OCI-LY3 (cell line): ENCODE measurements around the gene PTPN1.
A peak's percentile ranks its signal among the peaks of the same experiment; 100 is the strongest.

Experiments used
- H2AFZ ChIP-seq: fragments of 200-600, 300-600 bp; shearing (Covaris generic); 2 replicates; pipeline ENCODE4 v1.6.0; 2014; ENCODE audit warnings: antibody characterized with exemption, low read depth, low read length
- H3K27ac ChIP-seq: fragments of 200-600, 300-600 bp; sonication (generic); 2 replicates; pipeline ENCODE4 v1.5.1; 2014; ENCODE audit warnings: mild to moderate bottlenecking, low read length, moderate library complexity, mixed read lengths
- H3K27me3 ChIP-seq: fragments of 200-600, 300-600 bp; sonication (generic); 2 replicates; pipeline ENCODE4 v1.6.1; 2014; ENCODE audit warnings: low read depth, low read length, mixed read lengths
- H3K36me3 ChIP-seq: fragments of 200-600, 300-600 bp; sonication (generic); replicated peaks from 2 replicates; pipeline ENCODE3; 2014; ENCODE audit warnings: low read depth, low read length, mixed read lengths
- H3K4me1 ChIP-seq: fragments of 300-600, 200-600 bp; sonication (generic); 2 replicates; pipeline ENCODE4 v1.6.1; 2014; ENCODE audit warnings: low read length, mixed read lengths
- H3K4me2 ChIP-seq: fragments of 200-600, 300-600 bp; sonication (generic); 2 replicates; pipeline ENCODE4 v1.6.1; 2014; ENCODE audit warnings: low read length, mixed read lengths
- H3K4me3 ChIP-seq: fragments of 300-600, 200-600 bp; sonication (generic); 2 replicates; pipeline ENCODE4 v1.5.1; 2014; ENCODE audit warnings: antibody characterized with exemption, mild to moderate bottlenecking, low read length, moderate library complexity
- H3K79me2 ChIP-seq: fragments of 300-600, 200-600 bp; shearing (Covaris generic); 2 replicates; pipeline ENCODE4 v1.6.1; 2014; ENCODE audit warnings: mild to moderate bottlenecking, low read length, mixed read lengths
- H3K9ac ChIP-seq: fragments of 300-600, 200-600 bp; shearing (Covaris generic); 2 replicates; pipeline ENCODE4 v1.6.0; 2014; ENCODE audit warnings: mild to moderate bottlenecking, low read length, moderate library complexity
- H3K9me3 ChIP-seq: fragments of 200-600, 300-600 bp; shearing (Covaris generic); 2 replicates; pipeline ENCODE4 v1.6.1; 2014; ENCODE audit warnings: low read length, mixed read lengths; ENCODE audit not compliant: insufficient read depth
- H4K20me1 ChIP-seq: fragments of 200-600, 300-600 bp; sonication (generic); 2 replicates; pipeline ENCODE4 v1.6.1; 2016; ENCODE audit warnings: low read length, mixed read lengths; ENCODE audit not compliant: insufficient read depth
- EZH2phosphoT487 ChIP-seq: fragments of 200-600 bp; shearing (Covaris generic); IDR thresholded peaks from 2 replicates; pipeline ENCODE4 v1.6.1; 2018; ENCODE audit warnings: antibody characterized with exemption, mixed run types, low read depth
- TF ChIP-seq, protein P1 (sequence below): fragments of 200-600, 300-600 bp; sonication (generic); IDR thresholded peaks from 2 replicates; pipeline ENCODE4 v1.5.1; 2014; ENCODE audit warnings: antibody characterized with exemption, low read length, low read depth

Gene PTPN1

DNA sequence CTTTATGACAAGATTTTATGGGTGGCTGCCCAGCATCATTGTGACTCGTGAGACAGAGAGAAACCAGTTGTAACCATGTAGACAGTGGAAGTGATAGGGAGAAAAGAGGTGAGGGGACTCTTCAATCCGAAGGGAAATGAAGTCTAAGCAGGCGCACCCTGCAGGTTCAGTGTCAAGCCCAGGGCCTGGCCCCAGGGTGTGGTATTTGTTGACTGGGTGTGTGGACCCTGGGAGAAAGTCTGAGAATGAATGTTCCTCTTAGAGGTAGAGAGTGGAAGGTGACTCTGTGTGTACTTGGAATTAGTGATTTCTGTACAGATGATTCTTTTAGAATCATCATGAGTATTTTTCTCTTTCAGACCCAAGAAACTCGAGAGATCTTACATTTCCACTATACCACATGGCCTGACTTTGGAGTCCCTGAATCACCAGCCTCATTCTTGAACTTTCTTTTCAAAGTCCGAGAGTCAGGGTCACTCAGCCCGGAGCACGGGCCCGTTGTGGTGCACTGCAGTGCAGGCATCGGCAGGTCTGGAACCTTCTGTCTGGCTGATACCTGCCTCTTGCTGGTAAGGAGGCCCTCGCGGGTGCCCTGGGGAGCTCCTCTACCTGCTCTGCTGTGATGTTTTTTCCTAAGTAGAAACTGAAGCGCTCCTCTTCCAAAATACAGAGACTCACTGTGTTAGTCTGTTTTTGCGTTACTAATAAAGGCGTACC lies 68.0 kb downstream of the PTPN1 start:
- peaks cover 28% of the 10 kb centered on the region for H3K4me1 ChIP-seq
- H3K4me3 ChIP-seq = no peak overlapping the region
- no peak overlapping the region for H2AFZ ChIP-seq
- H3K9ac ChIP-seq = no peak overlapping the region
- no peaks in the 10 kb centered on the region for H3K9me3 ChIP-seq
- H4K20me1 ChIP-seq = peaks cover 83% of the 10 kb centered on the region
- no peak overlapping the region for H3K4me2 ChIP-seq
- TF ChIP-seq, protein P1, sequence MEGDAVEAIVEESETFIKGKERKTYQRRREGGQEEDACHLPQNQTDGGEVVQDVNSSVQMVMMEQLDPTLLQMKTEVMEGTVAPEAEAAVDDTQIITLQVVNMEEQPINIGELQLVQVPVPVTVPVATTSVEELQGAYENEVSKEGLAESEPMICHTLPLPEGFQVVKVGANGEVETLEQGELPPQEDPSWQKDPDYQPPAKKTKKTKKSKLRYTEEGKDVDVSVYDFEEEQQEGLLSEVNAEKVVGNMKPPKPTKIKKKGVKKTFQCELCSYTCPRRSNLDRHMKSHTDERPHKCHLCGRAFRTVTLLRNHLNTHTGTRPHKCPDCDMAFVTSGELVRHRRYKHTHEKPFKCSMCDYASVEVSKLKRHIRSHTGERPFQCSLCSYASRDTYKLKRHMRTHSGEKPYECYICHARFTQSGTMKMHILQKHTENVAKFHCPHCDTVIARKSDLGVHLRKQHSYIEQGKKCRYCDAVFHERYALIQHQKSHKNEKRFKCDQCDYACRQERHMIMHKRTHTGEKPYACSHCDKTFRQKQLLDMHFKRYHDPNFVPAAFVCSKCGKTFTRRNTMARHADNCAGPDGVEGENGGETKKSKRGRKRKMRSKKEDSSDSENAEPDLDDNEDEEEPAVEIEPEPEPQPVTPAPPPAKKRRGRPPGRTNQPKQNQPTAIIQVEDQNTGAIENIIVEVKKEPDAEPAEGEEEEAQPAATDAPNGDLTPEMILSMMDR = no peak
- TF ChIP-seq EZH2phosphoT487 = no peak
- no peaks in the 10 kb centered on the region for H3K27me3 ChIP-seq
- no peak overlapping the region for H3K27ac ChIP-seq
- peaks cover 91% of the 10 kb centered on the region for H3K36me3 ChIP-seq
- peaks cover 92% of the 10 kb centered on the region for H3K79me2 ChIP-seq

DNA sequence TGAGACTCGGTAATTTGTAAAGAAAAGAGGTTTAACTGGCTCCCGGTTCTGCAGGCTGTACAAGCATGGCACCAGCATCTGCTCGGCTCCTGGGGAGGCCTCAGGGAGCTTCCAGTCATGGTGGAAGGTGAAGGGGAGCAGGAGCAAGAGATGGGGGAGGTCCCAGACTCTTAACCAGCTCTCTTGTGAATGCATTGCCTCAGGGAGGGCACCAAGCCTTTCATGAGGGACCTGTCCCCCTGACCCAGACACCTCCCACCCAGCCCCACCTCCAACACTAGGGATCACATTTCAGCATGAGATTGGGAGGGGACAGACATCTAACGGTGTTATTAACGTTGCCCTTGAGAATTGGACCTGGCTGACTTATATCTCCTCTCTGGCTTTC lies 68.6 kb downstream of the PTPN1 start:
- H4K20me1 ChIP-seq = peaks cover 83% of the 10 kb centered on the region
- peaks cover 91% of the 10 kb centered on the region for H3K36me3 ChIP-seq
- H3K27me3 ChIP-seq = no peaks in the 10 kb centered on the region
- no peak overlapping the region for H3K4me2 ChIP-seq
- H3K27ac ChIP-seq = no peak overlapping the region; the same call in 1 of the 2 replicates
- no peaks in the 10 kb centered on the region for H3K9me3 ChIP-seq
- TF ChIP-seq, protein P1 = no peak
- TF ChIP-seq EZH2phosphoT487 = no peak
- H2AFZ ChIP-seq = no peak overlapping the region
- peaks cover 25% of the 10 kb centered on the region for H3K4me1 ChIP-seq
- no peak overlapping the region for H3K9ac ChIP-seq
- H3K4me3 ChIP-seq = no peak overlapping the region
- peaks cover 88% of the 10 kb centered on the region for H3K79me2 ChIP-seq

DNA sequence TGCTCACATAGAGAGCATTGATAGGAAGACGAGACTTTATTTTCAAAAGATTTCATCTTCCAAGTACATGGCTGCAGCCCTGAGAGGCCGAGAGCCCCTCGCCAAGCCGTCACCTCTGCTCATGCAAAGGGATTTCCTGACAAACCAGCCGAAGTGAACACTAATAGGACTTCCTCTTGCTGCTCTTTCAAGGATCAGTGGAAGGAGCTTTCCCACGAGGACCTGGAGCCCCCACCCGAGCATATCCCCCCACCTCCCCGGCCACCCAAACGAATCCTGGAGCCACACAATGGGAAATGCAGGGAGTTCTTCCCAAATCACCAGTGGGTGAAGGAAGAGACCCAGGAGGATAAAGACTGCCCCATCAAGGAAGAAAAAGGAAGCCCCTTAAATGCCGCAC lies 69.3 kb downstream of the PTPN1 start:
- Histone ChIP-seq H3K9me3 (no peaks in the 10 kb centered on the region), H3K4me2 (no peak overlapping the region), H3K79me2 (peaks cover 83% of the 10 kb centered on the region), H2AFZ (no peak overlapping the region), H3K4me1 (peaks cover 25% of the 10 kb centered on the region), H3K4me3 (no peak overlapping the region), H4K20me1 (peaks cover 79% of the 10 kb centered on the region), H3K27me3 (no peaks in the 10 kb centered on the region), H3K9ac (no peak overlapping the region), H3K27ac (no peak overlapping the region), H3K36me3 (peaks cover 90% of the 10 kb centered on the region)
- no peak for TF ChIP-seq EZH2phosphoT487
- TF ChIP-seq, protein P1 = no peak

DNA sequence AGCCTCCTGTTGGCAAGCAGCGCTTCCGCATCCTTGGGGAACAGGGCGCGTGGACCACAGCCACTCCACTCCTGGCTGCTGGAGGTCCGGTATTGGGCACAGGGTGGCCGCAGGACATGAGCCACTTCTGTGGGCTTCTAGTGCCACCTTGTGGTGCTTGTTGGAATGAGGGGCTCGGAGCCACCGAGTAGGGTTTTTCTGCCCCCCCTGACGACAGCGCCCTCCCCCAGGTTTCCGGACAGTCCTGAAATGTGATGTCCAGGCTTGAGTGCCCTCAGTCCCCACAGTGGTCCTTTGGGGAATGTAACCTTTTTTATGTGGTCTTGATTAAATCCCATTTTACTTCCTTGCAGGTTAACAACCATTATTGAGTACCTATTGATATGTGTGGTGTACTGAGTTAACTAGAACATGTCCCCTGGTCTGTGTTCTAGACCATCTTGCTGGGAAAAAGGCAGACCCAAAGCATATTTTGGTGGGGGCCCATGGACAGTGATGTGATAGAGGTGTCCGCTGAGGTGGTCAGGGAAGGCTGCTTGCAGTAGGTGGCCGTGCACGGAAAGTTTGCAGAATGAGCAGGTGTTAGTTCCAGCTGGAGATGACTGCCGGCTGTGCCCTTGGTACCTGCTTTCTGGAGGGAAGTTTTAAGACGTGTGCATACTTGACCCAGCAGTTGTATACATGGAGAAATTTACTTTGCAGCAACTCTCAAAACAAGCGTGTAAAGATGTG lies 70.0 kb downstream of the PTPN1 start:
- no peaks in the 10 kb centered on the region for H3K27me3 ChIP-seq
- no peak overlapping the region for H3K4me2 ChIP-seq
- no peak overlapping the region for H3K9ac ChIP-seq
- H2AFZ ChIP-seq = no peak overlapping the region
- H3K36me3 ChIP-seq = peaks cover 89% of the 10 kb centered on the region
- H3K27ac ChIP-seq = no peak overlapping the region
- no peak for TF ChIP-seq EZH2phosphoT487
- TF ChIP-seq, protein P1 = peak; percentile 94
- no peaks in the 10 kb centered on the region for H3K9me3 ChIP-seq
- peaks cover 76% of the 10 kb centered on the region for H4K20me1 ChIP-seq
- H3K79me2 ChIP-seq = peaks cover 76% of the 10 kb centered on the region
- no peak overlapping the region for H3K4me3 ChIP-seq
- H3K4me1 ChIP-seq = peaks cover 25% of the 10 kb centered on the region
